GM21786 (cell line): ENCODE measurements around the gene THPO.
A peak's percentile ranks its signal among the peaks of the same experiment; 100 is the strongest.

Source experiments
- ATAC-seq: cut with Tn5 transposase; IDR thresholded peaks from one replicate; pipeline ENCODE4 v1.9.1; 2021; ENCODE audit not compliant: unreplicated experiment

The THPO gene

DNA sequence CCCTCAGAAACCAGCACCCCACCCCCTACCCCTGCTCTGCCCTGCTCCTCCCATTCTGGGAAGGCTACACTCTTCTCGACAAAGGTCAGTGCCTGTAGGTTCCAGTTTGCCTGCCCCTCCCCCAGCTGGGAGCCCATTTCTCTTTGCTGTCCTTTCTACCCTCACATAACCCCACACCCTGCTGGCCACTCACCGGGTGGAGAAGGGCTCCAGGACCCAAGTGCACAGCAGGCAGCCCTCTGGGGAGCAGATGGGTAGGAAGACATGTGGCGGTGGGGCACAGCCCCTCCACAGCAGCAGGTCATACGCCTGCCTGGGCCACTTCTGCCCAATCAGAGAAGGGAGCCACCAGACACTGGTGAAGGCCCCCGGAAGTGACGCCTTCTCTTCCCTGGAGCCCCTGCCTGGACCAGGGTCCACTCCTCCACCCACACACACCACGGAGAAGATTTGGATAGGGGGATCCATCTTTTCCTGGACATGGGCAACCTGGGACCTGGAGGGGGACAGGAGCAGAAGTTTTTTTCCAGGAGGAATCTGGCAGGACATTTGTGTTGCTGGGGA is at the start of gene THPO:
TSS of gene THPO (minus strand) at position 326 of the 564 bp plus-strand sequence. CDS start 1,948 bp downstream, outside the sequence.
- ATAC-seq, result no peak

DNA sequence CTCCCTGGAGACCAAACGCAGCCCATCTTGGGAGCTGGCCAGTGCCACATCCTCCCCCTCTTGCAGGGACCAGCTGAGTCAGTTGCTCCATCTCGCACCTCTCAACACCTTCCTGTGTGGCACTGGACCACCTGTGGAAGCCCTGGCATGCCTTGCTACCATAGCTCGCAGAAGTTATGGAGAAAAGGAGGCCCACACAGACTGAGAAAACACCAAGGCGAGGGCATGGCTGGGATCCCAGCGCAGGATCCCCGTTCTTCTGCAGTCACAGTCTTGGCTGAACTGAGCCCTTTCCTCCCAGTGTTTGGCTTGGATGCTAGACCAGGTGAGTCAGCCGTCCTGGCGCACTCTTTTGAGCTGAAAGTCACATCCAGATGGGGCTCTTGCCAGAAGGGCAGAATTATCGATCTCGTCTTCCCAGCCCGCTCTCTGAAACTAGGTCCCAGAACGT is 48.7 kb upstream of the THPO start:
- no peak for ATAC-seq

DNA sequence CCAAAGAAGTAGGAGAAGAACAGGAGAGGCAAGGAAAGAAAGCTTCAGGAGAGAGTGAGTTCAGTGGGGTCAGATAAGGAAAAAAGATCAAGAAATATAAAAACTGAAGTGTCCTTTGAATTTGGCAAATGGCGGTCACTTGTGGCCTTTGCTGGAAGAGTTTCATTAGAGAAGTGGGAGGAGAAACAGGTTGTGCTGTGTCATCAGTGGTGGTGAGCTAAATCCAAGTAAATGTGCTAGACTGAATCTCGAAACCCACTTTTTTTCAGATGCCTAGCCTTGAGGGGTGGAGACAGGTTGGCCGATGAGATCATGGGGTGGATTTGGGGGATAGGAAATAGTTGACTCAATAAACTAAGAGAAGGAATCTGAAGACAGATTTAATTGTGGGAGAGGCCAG is 45.6 kb upstream of the THPO start:
- ATAC-seq, result no peak

DNA sequence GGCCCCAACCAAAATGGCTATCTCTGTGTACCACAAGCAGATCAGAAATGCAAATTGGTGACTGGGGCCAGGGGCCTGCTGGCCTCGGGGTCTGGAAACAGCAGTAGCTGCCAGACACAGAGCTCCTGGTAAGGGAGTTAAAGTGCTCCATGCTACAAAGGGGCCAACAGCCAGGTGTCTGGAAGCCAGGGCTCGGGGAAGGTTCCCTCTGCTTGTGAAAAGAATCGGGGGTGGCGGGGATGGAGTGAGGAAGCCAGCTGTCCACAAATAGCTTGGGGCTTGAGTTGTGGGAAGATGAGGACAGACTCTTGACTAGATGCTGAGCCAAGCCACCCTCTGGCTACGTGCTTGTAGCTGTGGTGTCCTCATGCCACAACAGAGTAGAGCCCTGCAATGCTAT is 41.2 kb upstream of the THPO start:
- no peak for ATAC-seq

DNA sequence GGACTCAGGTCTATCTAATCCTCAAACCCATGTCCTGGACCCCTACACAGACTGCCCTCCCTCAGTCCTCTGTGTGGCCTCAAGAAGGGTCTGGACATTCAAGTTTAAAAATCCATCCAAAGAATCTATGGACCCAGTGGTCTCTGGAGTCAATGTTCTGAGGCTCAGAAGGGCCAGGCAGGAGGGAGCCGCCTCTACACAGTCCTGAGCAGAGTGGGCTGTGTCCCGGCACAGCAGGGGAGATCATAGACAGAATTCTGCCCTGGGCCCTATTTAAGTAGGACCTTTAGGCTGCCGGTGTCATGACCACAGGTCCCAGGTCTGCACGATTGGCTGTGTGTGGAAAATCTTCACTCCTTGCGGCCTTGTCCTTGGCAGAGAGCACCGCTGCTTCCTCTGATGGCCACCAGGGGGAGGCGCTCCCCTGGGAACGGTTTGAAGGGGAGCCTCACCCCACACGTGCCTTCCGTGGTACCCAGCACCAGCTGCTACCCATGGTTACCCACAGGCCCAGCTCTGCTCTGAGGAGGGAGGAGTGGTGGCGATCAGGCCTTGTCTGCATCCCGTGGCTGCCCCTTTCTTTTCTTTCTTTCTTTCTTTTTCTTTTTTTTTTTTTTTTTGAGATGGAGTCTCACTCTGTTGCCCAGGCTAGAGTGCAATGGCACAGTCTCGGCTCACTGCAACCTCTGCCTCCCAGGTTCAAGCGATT is 39.8 kb upstream of the THPO start:
- peak; percentile 80 for ATAC-seq

DNA sequence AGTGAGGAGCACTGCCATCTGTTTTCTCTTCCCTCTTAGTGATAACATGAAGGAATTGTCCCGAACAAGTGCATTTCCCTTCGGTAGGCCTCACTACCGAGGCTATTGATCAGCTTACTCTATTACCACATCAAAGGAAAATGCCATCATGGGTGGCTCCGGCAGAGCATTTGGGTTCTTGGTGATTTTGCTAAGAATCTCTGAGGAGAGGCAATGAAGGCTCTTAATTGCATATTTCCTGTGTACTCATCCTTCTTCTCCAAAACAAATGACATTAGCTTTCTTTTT is 37.1 kb upstream of the THPO start:
- no peak for ATAC-seq

DNA sequence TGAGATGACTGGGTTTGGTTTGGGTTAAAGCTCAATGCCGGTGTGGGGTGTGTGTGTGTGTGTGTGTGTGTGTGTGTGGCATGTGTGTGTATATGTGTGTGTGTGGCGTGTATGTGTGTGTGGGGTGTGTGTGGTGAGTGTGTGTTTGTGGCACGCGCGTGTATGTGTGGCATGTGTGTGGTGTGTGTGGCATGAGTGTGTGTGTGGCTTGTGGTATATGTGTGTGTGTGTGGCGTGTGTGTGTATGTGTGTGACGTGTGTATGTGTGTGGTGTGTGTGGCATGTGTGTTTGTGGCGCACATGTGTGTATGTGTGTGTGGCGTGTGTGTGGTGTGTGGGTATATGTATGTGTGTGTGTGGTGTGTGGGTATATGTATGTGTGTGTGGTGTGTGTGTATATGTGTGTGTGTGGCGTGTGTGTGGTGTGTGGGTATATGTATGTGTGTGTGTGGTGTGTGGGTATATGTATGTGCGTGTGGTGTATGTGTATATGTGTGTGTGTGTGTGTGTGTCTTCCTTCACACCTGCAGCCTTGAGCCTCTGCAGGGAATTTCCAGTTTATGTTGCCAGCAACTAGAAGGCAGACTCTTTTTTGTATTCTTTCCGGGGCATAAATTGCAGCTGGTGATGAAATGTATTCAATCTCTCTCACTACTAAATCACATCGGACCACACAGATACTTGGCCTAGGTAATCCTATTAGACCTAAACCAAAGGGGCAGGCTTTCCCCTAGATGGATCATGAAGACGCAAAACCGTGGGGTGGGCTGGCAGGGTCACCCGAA is 36.6 kb upstream of the THPO start:
- no peak for ATAC-seq

DNA sequence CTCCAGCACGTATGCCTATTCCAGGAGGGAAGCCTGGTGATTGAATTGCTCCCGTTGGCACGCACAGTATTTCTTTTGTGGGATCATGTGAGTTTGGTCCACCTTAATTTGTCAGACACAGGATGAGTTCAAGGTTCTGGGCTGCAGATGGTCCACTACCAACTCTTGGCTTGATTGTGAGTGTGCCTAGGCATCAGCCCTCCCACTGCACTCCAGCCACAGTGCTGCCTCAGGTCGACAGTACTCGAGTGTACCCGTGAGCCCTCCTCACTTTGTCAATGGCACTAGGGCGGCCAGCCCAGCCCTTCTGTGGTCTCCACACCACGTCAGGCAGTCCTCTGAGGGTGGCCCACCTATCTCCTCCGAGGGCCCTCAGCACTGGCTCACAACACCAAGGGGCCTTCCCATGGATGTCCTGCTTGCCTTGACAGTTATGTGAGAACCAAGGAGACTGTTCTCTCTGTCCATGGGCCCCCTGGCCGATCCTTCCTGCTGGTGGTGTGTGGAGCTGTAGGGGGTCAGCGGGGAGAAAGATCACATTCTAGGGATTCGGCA is 32.0 kb upstream of the THPO start:
- no peak for ATAC-seq

DNA sequence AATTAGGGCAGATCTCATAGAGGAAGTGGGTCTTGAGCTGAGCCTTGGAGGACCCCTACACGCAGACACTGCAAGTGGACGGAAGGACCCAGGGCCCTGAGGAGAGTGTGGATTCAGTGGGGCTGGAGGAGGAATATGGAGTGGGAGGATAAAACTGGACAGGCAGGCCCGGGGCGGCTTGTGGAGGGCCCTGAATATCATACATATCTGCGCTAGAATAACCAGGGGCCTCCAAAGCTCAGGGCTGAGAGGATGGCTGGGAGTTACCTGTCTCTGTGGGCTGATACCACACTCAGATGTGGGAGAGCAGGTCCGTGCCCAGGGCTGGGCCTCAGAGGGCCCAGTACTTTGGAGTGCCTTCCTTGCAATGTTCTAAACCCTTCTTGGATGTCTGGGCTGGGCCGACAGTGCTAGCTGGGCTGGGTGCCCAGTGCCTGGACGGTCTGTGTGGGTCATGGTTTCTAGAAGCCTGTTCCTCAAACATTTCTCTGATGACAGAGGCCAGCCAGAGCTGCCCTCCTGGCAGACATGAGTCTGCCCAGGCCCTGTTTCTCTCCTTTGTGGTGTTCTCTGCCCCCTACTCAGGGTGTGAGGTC is 31.4 kb upstream of the THPO start:
- ATAC-seq, result no peak

DNA sequence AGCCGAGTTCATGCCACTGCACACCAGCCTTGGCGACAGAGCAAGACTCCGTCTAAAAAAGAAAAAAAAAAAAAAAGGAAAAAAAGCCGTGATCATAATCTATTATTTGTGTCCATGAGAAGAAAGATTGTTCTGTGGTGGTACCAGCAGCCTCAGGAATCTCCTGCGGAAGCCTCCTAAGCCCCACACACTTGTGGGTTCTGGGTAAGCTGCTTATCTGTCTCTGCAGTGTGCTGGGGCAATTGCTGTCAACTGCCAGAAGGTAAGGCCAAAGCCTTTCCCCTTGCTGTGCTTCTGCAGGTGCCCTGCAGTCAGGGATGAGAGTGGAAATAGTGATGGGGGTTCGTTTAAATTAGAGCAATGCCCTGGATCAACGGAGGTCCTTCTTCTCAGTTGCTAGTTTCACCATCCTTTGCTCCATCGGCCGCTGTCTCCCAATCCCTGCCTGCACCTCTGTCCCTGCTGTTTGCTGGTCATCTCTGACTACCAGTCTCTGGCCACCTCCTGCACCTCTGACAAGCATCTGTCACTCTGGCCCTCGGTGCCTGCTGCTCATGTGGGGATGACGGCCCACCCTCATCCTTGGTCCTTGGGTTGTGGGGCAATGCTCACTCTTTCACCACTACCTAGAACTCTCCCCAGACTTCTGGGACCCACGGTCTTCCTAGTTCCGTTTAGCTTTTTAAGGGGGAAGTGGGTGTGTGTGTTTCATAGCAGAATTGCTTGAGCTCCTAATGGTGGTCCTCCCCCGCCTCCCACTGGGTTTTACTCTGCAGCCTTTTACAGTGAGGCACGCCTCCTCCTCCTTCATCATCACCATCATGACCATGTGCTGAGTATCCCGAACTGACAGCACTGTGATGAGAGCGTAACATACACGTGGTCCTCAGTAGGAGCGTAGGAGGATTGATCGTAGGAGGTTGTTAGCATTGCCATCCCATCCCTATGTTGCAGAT is 27.3 kb upstream of the THPO start:
- no peak for ATAC-seq

DNA sequence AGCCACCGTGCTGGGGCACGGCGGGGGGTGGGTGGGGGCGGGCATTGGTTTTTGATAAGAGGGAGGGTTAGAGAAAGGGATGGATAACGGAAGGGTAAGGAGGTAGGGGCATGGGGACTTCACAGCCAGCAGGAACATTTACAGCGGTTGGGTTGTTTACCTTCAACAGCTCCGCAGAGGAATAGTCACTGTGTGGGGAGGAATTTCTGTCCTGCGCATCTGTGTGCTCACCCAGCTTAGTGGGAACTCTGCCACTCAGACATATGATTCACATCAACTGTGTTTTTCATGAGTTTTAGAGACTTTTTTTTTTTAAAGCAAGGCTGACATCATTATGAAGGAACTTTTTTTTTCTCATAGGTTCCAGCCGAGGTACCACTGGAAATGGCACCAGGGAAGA is 21.4 kb upstream of the THPO start:
- ATAC-seq, result no peak

DNA sequence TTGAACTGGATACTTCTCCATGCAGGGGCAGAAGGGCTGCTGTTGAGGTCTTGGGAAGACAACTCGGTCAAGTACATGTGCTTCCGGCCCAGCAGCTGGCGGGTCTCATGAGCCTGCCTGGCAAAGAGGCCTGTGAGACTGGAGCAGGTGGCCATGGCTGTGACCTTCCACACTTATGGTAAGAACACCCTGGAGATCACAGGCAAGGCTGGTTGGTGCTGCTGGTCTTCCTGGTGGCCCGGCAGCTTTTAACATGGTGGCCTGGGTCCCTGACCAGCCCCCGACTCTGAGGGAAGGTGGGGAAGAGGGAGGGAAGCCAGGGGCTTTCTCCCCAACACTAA is 17.3 kb upstream of the THPO start:
- ATAC-seq, result no peak

DNA sequence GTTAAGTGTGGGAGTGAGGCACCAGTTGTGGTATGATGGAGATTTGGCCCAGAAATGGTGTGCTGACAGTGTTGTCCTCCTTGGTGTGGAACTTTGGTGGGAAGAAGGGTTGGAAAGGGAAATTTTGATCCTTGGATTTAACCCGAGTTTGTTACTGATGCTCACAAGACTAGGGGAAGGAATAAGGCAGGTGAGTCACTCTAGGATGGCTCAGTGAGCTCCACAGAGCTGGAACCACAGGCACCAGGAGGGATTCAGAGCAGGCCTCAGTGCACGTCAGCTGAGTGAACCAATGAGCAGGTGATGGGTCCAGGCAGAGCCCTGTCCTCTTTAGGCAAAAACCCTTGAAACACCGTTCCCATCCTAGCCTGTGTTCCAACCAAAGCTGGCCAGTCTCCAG is 13.3 kb upstream of the THPO start:
- ATAC-seq, result no peak

DNA sequence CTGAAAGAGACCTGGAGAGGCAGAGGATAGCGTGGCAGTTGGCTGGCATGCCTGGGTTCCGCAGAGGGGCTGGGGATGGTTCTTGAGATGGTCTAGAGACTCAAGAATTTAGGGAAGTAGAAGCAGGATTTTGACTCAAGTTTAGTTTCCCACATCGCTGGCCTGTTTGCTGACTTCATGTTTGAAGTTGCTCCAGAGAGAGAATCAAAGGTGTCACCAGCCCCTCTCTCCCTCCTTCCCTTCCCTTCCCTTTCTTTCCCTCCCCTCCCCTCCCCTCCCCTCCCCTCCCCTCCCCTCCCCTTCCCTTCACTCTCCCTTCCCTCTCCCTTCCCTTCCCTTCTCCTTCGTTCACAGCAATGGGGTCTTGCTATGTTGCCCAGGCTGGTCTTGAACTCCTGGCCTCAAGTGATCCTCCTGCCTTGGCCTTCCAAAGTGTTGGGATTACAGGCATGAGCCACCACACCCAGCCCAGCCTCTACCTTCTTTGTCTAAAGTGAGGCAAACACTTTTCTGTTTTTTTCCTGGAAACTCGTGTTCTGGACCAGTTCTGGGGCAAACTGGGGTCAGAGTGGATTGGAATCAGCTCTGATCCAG is 12.0 kb upstream of the THPO start:
- ATAC-seq, result no peak

DNA sequence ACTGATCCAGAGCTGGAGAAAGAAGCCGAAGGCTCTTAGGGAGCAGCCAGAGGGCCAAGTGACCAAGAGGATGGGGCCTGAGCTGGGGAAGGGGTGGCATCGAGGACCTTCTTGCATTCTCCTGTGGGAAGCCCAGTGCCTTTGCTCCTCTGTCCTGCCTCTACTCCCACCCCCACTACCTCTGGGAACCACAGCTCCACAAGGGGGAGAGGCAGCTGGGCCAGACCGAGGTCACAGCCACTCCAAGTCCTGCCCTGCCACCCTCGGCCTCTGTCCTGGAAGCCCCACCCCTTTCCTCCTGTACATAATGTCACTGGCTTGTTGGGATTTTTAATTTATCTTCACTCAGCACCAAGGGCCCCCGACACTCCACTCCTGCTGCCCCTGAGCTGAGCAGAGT is 11.4 kb upstream of the THPO start:
- no peak for ATAC-seq

DNA sequence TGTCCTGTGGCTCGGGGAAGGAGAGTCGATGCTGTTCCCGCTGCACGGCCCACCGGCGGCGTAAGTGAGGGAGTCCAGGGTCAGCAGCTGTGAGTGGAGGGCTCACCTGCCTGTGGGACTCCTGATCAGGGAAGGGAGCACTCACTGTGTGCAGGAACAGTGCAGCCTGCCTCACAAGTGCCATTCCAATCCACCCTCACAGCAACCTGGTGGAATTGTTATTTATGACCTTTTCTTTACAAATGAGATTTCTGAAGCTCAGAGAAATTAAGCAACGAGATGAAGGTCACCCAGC is 10.9 kb upstream of the THPO start:
- no peak for ATAC-seq

DNA sequence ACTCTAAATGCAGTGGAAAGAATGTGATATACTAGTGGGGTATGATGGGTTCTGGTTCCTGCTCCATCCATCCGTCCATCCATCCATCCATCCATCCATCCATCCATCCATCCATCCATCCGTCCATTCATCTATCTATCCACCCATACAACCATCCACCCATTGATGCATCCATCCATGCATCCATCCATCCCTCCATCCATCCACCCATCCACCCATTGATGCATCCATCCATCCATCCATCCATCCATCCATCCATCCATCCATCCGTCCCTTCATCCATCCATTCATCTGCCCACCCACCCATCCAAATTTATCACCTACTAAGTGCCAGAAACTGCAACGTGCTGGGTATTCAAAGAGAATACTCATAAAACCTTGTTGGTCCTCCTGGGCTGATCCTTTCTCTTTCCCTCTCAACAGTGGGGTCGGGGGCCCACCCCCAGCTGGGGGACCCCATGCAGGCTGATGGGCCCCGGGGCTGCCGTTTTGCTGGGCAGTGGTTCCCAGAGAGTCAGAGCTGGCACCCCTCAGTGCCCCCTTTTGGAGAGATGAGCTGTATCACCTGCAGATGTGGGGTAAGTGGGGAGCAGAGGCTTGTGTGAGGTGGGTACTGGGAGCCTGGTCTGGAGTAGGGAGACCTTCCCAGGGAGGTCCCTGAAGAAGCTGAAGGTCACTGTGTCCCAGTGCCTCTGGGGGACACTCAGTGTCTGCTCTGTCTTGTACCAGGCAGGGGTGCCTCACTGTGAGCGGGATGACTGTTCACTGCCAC is 10.3 kb upstream of the THPO start:
- ATAC-seq, result no peak

DNA sequence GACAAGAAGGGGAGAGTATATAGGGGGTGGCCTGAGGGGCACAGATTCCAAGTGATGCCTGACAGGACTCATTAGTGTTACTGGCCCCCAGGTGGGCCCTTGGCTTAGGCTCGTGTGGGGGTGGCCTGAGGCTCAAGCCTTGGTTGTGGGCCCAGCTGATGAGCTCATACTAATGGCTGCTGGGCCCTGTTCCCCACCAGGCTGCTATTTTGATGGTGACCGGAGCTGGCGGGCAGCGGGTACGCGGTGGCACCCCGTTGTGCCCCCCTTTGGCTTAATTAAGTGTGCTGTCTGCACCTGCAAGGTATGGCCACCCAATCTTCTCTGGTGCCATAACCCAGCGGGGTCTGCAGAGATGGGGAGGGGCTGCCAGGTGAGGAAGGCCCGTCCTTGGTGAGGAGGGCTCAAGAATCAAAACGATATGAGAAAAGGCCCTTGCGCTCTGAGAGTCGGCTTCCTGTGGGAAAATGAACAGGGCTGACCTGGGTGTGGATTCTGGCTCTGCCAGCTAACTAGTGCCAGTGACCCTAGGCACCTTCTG is 9.2 kb upstream of the THPO start:
- no peak for ATAC-seq

DNA sequence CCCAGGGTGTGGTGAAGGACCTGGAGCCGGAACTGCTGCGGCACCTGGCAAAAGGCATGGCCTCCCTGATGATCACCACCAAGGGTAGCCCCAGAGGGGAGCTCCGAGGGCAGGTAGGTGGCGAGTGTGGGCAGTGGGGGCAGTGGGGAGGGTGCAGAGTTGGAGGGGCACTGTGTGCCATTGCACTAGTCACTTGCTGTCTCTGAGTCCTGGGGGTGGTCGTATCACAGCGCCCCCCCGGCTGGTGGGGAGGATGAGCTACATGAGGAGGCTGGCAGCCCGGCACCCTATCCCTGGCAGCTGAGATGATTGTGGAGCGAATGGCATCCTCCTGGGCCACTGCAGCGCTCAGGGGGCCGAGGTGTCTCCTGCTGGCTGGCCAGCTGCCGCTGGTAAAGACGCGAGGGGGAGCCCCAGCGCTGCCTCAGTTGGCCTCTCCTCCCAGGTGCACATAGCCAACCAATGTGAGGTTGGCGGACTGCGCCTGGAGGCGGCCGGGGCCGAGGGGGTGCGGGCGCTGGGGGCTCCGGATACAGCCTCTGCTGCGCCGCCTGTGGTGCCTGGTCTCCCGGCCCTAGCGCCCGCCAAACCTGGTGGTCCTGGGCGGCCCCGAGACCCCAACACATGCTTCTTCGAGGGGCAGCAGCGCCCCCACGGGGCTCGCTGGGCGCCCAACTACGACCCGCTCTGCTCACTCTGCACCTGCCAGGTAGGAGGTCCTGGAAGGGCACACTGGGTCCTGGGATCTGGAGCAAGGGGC is 8.2 kb upstream of the THPO start:
- no peak for ATAC-seq
